Skin of body (tissue), 2 donors: ENCODE data around the gene DNAJB11. TPM values are rescaled to one million over a fixed set of nuclear protein-coding genes. Genes with fewer than 3 reads are reported as not detected.
"Not testable (repeated sequence)": the region's sequence is repeated elsewhere in the genome, so short reads cannot be mapped to it uniquely, and the experiment has no call there.

Experiments used
- DNase-seq: peaks from one replicate; lab custom pipeline; 2025; lab: John Stamatoyannopoulos, UW
- total RNA-seq: library from RNA; depleted of rRNA; stranded (reverse); fragments of >200 nt; gene quantifications from one replicate; pipeline ENCODE4 v1.2.3, GENCODE V29; 2014

DNAJB11 gene
- 39.3 TPM for total RNA-seq

DNA sequence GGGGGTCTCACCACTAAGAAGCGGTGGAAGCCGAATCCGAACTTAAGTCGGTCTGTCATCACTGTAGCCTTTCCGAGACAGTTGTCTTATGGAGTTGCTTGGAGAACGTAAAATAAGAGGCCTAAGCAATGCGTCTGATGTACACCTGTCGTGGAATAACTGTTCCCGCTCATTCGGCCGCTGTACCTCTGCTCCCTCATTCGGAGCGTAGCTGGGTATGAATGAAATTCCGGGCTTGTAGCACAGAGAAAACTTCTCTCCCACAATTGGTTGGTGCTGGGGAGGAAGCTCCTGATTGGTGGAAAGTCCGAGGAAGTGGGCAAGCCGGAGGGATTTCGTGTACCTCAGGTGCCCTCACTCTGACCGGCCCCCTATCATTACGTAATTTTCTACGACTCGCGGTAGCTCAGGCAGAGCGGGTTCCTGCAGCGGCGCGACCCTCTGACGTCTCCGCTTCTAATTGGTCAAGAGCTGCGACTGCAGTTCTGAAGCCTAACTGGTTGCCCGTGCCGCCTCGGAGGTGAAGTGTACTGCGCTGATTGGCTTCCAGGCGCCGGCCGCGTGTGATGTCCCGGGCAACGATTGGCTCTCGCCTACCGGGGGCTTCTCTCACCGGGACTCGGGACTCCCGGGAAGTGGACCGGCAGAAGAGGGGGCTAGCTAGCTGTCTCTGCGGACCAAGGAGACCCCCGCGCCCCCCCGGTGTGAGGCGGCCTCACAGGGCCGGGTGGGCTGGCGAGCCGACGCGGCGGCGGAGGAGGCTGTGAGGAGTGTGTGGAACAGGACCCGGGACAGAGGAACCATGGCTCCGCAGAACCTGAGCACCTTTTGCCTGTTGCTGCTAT, at the start of gene DNAJB11:
TSS of gene DNAJB11 (plus strand) at position 625 of the 845 bp plus-strand sequence. CDS start at position 803, 178 bp downstream.
- peak; percentile 100 for DNase-seq

DNA sequence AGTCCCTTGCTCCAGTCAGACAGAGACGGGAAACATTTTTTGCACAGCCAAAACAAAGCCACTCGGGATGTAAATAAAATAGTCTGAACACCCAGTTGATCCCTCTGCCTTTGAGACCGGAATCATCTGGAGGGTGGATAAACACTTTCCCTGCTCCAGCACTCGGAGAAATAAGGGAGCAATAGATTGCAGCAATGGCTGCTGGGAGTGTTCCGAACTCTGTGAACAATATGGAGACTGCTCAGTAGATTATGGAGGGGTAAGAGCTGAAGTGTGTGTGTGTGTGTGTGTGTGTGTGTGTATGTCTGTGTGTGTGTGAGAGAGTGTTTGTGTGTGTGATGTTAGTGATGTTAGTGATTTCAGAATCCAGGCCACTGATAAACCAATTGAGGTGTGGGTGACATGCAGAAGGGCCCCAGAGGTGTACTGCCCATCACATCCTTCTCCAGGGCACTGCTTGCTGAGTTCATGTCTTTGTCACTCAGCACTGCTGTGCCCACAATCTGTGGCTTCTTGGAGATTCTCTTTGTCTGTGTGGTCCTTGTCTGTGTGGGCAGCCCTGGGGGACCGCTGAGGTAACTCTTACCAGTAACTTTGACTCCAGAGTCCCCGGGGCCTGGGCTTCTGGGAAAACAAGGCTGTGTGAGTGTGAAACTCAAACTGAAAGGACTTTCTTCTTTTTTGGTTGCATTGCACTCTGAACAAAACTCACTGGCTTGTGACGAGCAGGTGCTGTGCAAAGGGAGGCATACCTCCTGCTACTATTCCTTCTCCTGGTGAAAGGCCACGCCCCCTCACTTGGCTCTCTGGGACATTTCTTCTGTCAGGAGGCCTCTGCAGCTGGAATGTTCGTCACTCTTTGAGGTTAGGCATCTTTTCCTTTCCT, 49.3 kb upstream of the DNAJB11 start:
- DNase-seq, result no peak

DNA sequence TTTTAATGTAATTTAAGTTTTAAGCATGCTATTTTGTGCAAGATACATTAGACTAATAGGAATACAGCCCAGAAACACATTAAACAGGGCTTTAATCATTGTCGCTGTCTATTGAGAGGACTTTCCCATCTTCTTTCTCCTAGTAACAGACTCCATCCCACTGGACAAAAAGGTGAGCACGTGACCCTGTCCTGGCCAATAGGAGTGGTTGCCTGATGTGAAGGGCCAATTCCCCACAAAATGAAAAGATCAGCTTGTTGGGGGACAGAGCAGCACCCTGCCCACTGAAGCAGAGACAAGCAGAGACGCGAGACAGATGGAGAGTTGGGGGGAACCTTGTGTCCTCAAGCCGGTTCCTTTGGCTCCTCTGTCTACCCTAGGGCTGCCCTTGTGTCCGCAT, 47.5 kb upstream of the DNAJB11 start:
- DNase-seq, result no peak

DNA sequence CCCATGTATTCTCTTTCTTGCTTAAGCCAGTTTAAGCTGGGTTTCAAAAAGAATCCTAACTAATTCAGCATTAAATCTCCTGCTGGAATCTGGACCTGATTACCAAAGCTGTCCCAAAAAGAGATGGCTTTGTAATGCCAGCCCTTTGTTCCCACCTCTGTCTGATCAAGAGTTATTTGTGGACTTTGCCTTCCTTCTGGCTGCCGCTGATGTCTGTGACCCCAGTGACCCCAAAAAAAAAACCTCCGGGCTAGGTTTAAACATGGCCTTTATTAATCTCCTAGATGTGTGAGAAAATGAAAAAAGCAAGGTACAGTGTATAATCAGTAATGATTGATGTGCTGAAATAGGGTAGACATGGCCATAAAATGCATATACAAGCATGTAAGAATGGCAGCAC, 47.1 kb upstream of the DNAJB11 start:
- no peak for DNase-seq

DNA sequence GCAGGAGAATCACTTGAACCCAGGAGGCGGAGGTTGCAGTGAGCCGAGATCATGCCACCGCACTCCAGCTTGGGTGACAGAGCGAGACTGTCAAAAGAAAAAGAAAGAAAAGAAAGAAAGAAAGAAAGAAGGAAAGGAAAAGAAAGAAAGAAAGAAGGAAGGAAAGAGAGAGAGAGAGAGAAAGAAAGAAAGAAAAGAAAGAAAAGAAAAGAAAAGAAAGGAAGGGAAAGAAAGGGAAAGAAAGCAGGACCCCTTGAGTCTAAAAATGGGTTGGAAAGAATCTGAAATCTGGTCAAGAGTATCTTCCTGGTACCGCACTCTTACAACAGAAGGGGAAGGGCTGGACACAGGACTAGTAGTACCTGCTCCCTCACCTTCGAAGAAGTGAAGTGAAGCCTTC, 45.9 kb upstream of the DNAJB11 start:
- no peak for DNase-seq

DNA sequence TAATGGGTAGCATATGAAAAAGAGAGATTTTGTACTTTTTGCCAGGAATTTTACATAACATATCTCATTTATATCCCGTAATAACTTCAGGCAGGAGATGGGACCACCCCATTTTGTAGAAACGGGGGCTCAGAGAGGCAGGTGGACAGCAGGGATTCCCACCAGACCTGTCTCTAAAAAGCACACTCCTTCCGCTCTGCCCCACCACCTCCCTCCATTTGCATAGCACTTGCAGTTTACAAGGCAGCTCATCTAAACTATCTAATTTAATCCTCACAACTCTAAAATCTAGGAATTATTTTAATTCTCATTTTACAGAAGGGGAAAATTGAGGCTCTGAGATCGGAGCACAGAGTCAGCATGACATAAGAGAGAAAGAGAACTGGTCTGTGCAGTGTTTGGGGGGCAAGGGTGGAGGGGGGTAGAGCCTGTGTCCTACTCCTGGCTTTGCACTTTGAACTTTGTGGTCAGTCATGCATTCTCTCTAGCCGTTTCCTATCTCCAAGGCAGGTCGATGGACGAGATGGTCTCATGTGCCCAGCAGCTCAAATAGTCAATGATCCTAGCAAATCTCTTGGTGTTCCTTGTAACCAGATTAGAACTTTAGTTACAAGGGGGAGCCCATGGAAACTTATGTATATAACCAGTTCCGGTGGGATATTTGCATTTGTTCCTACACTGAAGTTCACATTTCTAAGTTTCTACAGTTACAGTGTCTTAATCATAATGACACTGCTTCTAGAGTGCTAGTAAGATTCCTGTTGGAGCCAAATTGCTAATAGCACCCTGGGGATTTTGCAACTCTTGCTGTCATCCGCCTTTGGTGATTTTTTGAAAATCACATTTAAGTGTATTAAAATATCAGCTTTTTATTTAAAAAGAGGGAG, 44.9 kb upstream of the DNAJB11 start:
- DNase-seq, result no peak

DNA sequence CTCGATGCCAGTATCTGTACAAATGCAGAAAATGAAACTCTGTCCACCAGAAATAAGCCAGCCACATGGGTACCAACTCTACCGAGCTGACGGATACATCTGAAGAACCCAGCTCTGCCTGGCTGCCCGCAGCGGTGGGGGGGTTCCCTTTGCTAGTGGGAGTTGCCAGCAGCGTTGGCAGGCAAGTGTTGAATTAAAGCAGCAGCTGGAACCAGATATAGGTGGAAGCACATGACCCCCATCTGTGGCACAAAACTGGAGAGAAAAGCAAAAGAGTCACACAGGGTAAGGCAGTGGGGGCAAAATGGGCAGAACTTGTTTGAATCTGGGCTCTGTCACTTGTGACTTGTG, 44.3 kb upstream of the DNAJB11 start:
- DNase-seq, result no peak

DNA sequence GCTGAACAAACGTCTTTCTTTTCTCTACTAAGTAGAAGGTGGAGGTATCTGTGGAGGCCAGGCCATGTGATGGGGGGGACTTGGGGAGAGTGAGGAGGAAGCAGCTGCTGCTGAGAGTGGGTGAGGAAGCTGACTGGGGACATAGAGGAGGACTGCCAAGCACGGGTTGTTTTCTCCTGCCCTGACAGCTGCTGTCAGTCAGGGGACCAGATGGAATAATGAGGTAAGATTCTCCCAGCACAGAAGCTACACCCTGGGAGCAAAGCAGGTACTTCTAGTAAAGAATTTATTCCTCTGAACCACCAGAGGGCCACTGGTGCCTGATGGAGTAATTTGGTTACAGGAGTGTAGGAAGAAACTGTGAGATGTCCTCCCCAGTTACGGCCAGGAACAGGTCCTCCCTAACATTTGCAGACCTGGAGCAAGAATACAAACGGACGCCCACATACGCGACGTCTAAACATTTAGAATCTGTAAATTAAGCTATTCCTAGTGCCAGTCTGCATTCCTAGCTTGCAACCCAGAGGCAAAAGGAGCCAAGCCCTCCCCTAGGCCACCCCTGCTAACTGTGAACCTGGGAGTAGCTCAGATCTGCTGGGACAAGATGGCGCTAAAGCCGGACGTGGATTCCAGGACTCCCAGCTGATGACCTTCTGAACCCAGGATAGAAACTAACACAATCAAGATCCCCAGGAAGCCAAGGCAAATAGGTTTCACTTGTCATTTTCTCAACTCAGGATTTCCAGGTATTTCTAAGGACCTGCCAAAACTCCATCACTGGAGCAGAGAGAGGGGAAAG, 41.1 kb upstream of the DNAJB11 start:
- DNase-seq, result no peak

DNA sequence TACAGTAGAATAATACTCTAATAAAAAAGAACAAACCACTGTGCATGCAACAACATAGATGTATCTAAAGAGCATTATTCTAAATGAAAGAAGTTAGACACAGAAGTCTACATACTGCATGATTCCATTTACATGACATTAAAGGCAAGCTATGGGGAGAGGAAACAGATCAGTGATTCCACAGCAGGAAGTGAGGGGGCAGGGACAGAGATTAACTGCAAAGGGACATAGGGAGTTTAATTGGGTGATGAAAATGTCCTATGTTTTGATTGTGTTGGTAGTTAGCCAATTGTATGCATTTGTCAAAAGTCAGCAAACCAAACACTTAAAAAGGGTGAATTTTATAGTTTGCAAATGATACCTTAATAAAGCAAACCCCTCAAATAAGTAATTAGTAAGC, 40.1 kb upstream of the DNAJB11 start:
- DNase-seq, result no peak

DNA sequence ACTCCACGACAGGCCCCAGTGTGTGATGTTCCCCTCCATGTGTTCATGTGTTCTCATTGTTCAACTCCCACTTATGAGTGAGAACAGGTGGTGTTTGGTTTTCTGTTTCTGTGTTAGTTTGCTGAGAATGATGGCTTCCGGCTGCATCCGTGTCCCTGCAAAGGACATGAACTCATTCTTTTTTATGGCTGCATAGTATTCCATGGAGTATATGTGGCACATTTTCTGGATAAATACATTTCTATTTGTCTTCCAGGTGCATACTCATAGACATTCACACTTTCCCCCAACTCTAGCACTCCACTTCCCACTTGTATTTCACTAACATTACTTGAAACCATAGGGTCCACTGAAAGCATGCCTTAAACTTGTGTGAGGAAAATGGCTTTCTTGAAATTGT, 38.8 kb upstream of the DNAJB11 start:
- DNase-seq, result not testable (repeated sequence)

DNA sequence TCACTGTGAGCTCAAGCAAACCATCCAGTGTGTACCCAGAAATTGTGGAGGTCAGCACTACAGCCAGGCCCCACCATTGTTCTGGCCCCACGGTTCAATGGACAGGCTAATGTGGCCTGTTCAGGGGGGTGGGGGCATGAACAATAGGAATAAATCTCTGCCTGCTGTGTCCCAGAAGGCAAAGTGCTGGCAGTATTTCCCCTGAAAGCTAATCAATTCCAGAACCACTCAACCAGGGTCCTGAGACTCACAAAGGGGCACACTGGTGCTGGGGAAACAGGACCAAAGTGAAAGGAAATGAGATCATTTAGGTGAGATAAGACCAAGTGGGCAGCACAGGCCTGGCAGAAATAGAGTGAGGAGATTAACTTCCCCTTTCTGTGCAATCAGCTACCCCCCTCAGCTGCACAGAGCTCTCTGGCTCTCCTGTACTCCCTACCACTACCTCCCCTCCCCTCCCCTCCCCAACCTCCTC, 37.9 kb upstream of the DNAJB11 start:
- DNase-seq, result no peak

DNA sequence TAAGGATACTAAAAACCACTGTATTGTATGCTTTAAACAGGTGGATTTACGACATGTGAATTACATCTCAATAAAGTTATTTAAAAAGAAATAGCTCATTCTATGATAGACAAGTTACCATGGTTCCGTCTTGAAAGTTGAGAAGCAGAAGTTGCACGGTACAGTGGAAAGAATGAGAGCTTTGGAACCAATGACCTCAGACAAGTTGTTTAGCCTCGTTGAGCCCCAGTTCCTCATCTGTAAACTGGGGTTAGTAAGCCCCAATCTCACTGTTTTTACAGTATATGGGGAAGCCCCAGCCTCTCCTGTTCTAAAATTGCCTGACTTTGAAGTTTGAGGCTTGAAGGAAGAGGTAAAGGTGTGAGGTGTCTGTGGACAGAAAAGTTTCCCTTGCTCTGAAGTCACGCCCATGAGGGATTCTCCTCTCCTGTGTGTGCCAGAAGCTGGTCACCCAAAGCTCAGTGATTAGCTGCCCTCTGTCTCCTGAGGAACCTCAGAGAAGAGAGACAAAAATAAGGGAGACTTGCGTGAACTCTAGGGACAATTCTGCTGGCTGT, 36.3 kb upstream of the DNAJB11 start:
- DNase-seq, result no peak

DNA sequence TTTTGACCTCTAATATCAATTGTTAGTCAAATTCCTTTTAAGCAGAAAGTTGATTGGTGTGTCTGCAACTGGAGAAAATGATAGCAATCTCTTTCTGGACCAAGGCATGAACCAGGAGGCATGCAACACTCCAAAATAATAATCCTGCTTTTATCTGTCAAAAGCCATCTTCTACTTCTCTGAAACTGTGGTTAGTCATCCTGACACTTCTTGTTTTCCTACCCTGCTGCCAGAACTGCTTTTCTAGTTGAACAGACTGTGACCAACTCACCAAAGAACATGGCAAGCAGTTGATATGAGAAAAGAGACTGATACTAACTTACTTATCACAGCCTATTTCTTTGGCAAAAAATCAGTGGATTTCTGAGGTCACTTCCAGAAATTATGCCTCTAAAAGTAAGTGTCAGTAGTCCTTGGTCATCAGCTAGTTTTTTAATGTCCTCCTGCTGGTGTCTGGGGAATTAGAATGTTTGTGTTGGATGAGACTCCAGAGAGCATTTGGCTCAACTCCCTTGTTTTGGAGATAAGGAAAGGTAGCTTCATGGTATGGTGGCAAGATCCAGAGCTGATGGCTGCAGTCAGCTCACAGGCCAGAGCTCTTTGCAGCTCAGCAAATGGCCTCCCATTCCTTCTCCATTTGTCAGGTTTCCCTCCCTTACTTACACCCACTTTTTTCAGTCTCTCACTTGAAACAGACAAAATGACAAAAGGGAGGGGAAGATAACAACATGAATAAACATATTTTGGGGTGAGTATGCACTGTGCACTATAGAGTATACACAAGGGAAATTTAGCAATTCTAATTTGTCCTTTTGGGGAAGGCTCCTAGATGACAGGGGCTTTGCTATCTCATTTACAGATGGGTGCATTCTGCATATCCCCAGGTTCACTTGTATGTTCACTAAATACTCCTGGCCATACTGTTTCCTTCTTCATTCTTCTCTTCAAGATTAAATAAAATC, 33.4 kb upstream of the DNAJB11 start:
- DNase-seq, result no peak

DNA sequence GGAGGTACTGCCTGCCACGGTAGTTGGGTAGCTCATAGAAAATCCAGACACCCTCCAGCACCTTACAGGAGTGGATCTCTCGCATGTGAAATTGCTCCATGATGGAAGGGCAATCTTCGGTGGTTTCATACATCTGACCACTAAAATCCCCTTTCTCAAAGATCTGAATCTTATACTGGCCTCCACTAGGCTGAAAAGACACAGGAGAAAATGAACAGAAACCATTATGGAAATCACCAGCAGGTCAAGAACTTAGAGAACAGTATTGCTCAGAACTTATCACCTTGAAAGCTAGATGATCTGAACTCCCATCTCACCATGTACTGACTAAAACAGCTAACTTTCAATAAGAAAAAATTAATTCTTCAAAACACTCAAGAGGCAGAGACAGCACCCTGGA, 31.7 kb upstream of the DNAJB11 start:
- no peak for DNase-seq

DNA sequence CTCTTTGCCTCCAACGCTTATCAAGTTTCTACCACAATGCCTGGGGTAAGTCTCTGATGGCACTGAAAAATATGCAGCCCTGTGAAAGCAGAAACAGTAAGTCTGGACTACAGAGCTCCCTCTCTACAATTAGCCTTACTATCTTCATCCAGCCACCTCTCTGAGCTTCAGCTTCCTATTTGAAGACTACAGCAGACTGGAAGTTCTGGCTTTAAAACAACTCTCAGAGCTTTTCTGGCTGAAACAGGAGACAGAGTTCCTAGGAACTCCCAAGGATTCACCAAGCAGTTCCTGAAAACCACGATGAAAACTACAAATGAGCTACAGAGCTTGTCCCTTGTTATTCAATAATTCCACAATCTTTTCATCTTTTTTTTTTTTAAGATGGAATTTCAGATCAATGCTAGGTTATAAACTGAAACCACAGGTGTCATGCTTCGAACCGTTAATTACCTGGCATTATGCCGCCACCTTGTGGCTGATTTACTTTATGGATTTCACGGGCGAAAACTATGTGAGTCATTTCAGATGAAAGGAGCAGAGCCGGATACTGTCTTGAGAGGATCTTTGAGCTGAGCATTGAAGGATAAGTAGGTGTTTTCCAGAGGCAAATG, 30.2 kb upstream of the DNAJB11 start:
- DNase-seq, result peak; percentile 17

DNA sequence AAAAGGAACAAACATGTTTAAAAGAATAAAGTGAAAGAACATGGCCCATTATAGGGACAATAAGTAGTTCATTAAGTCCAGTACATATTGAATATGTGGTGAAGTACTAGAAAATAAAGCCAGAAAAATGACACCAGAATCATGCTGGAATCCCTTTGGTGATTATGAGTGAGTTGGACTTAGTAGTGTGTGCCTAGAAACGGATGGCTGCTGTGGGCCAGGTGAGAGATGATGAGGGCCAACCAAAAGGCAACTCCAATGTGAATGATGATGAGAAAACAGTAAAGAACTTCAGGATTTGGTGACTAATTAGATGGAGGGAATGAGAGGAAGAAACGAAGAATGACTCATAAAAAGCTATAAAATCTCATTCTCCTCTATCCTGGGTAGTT, 29.7 kb upstream of the DNAJB11 start:
- DNase-seq, result no peak

DNA sequence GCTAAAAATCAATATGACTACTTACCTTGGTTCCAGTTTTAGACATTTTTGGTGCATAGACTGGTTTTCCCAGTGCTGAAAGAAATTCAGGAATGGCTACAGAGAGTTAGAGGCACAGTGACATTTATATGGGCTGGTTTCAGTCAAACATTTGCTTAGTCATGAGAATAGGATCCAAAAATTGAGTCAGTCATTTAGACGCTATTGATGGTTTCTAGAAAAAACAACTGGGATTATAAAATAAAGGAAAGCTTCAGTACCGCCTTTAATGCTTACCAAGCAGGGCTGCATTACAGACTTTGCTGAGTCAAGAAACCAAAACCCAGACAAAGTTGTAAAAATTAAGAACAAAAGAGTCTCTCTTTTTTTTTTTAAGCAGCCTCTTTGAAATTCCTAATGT, 26.2 kb upstream of the DNAJB11 start, which contains the start of gene CRYGS:
TSS of gene CRYGS (minus strand) at position 100 of the 400 bp plus-strand sequence. CDS start at position 46, 54 bp downstream.
- no peak for DNase-seq

DNA sequence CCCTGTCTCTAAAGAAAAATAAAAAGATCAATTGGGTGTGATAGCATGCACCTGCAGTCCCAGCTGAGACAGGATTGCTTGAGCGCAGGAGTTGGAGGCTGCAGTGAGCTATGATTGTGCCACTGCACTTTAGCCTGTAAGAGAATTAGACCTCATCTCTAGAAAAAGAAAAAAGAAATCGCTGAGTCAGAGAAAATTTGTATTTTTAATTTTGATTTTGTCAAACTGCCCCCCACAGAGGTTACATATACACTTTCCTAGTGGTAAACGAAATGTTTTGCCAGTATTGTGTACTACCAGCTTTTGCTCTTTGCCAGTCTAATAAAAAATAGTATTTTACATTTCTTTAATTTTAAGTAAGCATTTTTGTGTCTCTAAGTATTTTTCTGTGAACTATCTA, 21.0 kb upstream of the DNAJB11 start:
- DNase-seq, result no peak

DNA sequence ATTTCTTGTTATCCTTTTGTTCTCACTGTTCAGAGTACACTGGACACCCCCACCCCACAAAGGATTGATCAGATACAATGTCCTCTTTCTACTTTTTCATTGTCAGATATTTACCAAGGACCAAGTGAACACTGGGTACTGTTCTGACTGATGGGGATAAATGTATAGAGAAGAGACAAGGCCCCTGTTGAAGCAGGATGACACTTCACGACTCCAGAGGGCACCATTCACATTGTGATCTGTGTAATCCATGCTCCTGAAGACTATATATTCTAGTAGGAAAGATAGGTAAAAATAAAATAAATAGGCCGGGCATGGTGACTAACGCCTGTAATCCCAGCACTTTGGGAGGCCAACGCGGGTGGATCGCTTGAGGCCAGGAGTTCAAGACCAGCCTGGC, 19.1 kb upstream of the DNAJB11 start:
- no peak for DNase-seq
